Left colon (tissue), 2 donors: ENCODE data around the gene MFSD2A. TPM values are rescaled to one million over a fixed set of nuclear protein-coding genes. Genes with fewer than 3 reads are reported as not detected.
A peak's percentile ranks its signal among the peaks of the same experiment; 100 is the strongest.
"Not testable (repeated sequence)": the region's sequence is repeated elsewhere in the genome, so short reads cannot be mapped to it uniquely, and the experiment has no call there.

Experiments used
- ATAC-seq: fragments of 200-7000 bp; cut with Tn5 transposase; one replicate; pipeline ENCODE4 v1.9.1; 2020; ENCODE audit warnings: mild to moderate bottlenecking, moderate library complexity
- DNase-seq, 2 donors: peaks; one replicate each; pipeline ENCODE4 v3.0.0-alpha.2; 2020
- intact Hi-C, 2 donors: fragments of 100-400 bp; cut with DNase I in 1 of 2; cut with micrococcal nuclease in 1 of 2; formaldehyde crosslinking; loops; one replicate each; pipeline versions ENCODE4 v1.11.2 to v1.14.0; 2022; cut with DNase I, micrococcal nuclease
- long read RNA-seq: library from polyadenylated mRNA; unstranded; transcript quantifications from one replicate; pipeline ENCODE4 v2.0.0, GENCODE V29; 2021
- total RNA-seq, 2 donors: library from RNA; stranded (reverse); fragmentation: NEBNext Ultra II Directional; extraction: Animal tissue kit (Norgen Biotek cat#: 25700); gene quantifications; one replicate each; pipeline ENCODE4 v1.2.1, GENCODE V29; 2021
- donor health status: DM: no; HTN: no; CAD: no.
- donor health status: DM: yes; HTN: yes; CAD: no.

Gene MFSD2A
- total RNA-seq: 10 to 100 TPM; 27.9 to 35.7 TPM
- long read RNA-seq, transcript MFSD2A-202 (14 exons, 2,154 nt): major isoform, 43 of 86 reads
- long read RNA-seq, partial matches to known transcripts: 25 of 86 reads
- long read RNA-seq, other reads (novel, unspliced or antisense): 18 of 86 reads

DNA sequence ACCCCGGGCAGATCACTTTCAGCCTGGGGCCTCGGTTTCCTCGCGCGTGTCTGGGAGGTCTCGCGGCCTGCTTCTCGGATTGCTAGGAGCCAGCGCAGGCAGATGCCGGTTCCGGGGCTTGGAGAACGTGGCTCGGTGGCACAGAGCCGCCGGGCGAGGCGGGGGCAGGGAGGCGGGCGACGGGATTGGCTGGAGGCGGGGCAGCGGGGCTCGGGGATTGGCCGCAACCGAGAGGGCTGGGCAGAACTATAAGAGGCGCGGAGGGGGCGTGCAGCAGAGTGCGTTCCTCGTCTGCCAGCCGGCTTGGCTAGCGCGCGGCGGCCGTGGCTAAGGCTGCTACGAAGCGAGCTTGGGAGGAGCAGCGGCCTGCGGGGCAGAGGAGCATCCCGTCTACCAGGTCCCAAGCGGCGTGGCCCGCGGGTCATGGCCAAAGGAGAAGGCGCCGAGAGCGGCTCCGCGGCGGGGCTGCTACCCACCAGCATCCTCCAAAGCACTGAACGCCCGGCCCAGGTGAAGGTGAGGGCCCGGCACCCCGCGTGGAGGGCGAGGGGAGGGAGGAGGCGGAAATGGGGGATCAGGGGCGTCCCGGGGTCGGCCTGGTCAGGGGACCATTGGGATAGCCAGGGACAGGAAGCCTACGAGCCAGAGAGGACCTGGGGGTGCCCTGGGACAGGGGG, at the start of gene MFSD2A:
MFSD2A (plus strand) TSS at position 276 of the 677 bp plus-strand sequence; CDS start at position 424, 148 bp downstream.
- intact Hi-C loops: loop anchor here in 1 of 2 donors (10.0 kb wide), 1 partner anchor 140 kb away; no protein-coding TSS in a partner anchor
- DNase-seq (peak; percentile 95 to 96), ATAC-seq (peak; percentile 90)

- intact Hi-C loops: no loop called here
- DNase-seq (no peak), ATAC-seq (no peak)
These were observed 49.8 kb upstream of the MFSD2A start for GRCh38 chr1:39905172-39905571.

DNA sequence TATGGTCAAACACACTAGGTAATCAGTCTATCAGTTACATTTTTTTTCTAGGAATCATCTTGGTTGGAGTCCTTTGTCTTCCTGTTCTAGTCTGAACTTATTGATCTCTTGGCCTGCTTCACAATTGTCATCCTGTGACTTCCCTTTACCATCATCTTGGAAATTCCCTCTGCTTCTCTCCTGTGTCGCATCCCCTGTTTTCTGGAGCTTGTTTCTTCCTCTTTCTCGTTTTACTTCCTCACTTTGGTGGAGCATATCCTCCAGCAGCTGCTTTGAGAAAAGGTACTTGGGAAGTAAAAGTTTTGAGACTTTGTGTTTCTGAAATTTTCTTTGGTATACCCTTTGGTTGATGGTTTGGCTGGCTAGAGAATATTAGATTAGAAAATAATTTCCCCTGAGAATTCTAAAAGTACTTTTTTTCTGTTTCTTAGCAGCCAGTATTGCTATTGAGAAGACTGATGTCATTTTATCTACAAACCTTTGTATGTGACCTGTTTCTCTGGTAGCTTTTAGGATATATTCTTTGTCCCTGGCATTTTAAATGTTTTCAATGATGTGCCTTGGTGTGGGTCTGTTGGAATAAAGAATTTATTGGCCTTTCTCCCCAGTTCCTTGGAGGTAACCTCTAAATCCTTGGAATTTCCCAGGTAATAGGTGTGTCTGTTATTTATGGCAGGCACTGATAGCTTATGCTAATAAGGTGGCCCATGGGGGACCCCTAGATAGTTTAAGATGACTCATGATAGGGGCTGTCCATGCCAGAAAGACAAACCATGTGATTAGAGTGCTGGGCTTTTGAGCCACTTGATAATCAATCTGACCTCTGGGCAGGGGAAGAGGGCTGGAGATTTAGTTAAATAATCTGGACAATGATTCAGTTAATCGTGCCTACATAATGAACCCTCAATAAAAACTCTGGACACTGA, 47.2 kb upstream of the MFSD2A start:
- no peak for DNase-seq
- no peak for ATAC-seq
- intact Hi-C loops: no loop called here

DNA sequence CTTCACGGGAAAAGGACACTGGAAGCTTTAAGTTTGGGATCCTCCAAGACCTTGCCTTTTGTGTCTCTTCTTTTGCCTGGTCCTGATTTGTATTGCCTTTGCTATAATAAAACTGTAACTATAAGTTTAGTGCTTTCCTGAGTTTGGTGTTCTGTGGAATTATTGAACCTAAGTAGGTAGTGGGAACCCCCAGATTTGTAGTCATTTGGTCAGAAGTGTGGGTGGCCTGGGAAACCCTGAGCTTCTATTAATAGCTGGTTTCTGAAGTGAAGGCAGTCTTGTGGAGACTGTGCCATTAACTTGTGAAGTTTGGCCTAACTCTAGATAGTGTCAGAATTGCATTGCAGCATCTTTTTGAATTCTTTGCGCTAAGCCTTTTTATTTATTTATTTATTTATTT, 46.4 kb upstream of the MFSD2A start:
- DNase-seq (no peak), ATAC-seq (no peak)
- intact Hi-C loops: no loop called here

DNA sequence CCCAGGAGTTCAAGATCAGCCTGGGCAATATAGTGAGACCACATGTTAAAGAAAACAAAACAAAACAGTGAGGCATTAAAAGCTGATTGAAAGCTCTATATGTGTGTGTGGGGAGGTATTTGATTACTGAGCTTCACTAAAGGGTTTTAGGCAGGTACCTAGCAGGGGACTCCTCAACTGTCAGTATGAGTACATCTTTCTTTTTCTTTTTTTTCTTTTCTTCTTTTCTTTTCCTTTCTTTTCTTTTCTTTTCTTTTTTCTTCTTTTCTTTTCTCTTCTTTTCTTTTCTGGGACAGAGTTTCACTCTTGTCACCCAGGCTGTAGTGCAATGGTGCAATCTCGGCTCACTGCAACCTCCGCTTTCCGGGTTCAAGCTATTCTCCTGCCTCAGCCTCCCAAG, 44.7 kb upstream of the MFSD2A start:
- intact Hi-C loops: no loop called here
- ATAC-seq (no peak), DNase-seq (no peak)

DNA sequence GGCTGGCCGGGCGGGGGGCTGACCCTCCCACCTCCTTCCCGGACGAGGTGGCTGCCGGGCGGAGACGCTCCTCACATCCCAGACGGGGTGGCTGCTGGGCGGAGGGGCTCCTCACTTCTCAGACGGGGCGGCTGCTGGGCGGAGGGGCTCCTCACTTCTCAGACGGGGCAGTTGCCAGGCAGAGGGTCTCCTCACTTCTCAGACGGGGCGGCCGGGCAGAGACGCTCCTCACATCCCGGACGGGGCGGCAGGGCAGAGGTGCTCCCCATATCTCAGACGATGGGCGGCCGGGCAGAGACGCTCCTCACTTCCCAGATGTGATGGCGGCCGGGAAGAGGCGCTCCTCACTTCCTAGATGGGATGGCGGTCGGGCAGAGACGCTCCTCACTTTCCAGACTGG, 41.8 kb upstream of the MFSD2A start:
- ATAC-seq, intact Hi-C loops, DNase-seq: not testable (repeated sequence)

DNA sequence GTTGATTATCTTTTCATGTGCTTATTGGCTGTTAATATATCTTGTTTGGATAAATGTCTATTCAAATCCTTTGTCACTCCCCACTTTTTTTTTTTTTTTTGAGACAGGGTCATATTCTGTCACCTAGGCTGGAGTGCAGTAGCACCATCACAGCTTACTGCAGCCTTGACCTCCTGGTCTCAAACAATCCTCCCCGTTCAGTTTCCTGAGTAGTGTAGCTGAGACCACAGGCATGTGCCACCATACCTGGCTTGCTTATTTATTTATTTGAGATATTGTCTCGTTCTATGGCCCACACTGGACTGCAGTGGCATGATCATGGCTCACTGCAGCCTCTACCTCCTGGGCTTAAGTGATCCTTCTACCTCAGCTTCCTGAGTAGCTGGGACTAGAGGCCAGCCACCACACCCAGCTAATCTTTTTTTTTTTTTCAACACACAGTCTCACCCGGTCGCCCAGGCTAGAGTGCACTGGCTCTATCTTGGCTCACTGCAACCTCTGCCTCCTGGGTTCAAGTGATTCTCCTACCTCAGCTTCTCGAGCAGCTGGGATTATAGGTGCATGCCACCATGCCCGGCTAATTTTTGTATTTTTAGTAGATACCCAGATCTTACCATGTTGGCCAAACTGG, 39.3 kb upstream of the MFSD2A start:
- ATAC-seq: peak; percentile 59
- intact Hi-C loops: no loop called here
- no peak for DNase-seq

GRCh38 chr1:39917825-39918224, 37.1 kb upstream of the MFSD2A start:
- ATAC-seq: no peak
- intact Hi-C loops: no loop called here
- no peak for DNase-seq

DNA sequence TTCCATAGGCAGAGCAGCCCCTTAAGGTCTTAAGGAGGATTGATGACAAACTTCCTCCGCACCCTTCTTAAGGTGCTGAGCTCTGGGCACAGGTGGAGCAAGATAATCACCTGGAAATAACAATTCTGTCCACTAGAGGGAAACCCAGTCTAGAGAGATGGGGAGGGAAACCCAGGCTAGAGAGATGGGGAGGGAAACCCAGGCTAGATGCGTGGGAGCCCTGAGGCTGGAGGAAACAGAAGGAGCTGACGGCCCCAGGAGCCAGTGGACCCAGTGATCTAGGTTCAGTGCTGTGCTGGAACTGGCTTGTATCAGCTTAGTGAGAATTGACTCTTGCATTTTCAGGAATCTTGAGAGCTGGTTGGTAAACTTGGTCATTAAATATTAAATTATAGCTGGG, 35.4 kb upstream of the MFSD2A start:
- intact Hi-C loops: no loop called here
- peak; percentile 36 to 41 for DNase-seq
- peak; percentile 98 for ATAC-seq

DNA sequence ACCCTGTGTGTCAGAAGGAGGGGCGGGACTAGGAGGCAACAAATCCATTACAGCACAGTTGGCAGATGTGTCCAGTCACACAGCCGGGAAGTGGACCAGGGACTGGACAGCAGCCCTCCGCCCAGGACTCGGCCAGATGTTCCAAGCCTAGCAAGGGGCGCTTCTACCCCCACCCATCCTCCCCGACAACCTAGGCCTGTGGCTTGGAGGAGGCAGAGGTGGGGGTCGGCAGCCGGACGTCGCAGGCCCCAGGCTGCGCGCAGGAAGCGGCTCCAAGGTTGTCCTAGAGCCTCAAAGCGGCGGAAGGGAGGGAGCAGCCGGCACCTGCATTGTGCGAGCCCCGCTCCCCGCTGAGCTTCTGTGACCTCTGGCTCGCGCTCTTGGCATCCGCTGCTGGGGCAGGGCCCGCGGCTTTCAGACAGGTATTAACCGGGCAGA, 32.7 kb upstream of the MFSD2A start:
- DNase-seq (no peak), ATAC-seq (no peak)
- intact Hi-C loops: no loop called here

DNA sequence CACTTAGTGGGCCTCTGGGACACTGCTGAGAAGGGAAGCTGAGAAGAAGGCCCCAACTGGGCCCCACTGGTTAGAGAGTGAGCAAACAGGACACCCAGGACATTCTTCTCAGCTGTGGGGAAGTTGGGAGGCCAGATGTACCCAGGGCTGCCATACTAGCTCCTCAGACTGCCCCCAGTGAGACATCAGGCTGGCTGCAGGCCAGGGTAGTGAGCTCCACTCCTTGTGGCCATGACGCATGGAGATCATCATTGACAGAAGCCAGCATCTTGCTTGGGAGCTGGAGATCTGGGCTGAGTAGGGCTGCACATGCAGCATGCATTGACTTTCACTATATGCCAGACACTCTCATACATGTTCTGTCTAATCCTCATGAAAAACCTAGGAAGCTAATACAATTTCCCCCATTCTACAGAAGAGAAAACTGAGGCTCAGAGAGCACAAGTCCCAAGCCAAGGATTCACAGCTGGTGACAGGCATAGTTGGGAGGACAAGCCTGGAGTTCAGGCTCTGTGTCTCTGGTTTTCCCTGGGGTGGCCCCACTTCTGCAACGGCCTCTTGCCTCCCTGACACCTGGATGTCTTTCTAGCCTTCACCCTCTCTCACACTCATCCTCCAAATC, 29.1 kb upstream of the MFSD2A start:
- no peak for DNase-seq
- ATAC-seq: no peak
- intact Hi-C loops: no loop called here

DNA sequence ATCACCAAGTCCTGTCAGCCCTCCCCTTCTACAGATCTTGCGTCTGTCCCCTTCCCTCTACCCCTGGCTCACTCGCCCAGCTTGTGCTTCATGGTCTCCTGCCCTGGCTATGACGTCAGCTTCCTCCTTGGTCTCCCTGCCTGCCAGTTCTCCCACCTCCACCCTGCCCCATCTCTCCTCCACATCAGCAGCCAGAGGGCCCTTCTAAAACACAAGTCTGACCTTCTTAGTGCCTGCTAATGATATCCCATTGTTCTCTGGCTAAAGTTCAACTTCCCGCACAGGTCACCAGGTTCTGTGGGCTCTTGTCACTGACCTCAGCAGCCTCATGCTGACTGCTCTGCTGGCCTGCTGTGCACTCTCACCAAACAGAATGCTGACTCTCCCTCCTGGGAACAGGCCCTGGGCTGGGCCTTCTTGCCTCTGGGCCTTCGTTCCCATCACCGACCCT, 28.6 kb upstream of the MFSD2A start:
- ATAC-seq (peak; percentile 5), DNase-seq (no peak)
- intact Hi-C loops: no loop called here

- DNase-seq: no peak
- intact Hi-C loops: no loop called here
- no peak for ATAC-seq
These were observed 28.1 kb upstream of the MFSD2A start for GRCh38 chr1:39926820-39927219.

- DNase-seq: no peak
- ATAC-seq: peak; percentile 18
- intact Hi-C loops: no loop called here
These were observed 27.4 kb upstream of the MFSD2A start for GRCh38 chr1:39927538-39927937.

- intact Hi-C loops: no loop called here
- DNase-seq: peak in 1 of 2 donors; percentile 37
These were observed 25.9 kb upstream of the MFSD2A start for GRCh38 chr1:39928809-39929587.

GRCh38 chr1:39933956-39934941, 20.7 kb upstream of the MFSD2A start:
- intact Hi-C loops: no loop called here
- peak; percentile 94 for ATAC-seq

More at GRCh38 chr1:39928809-39929587, 25.9 kb upstream of the MFSD2A start:
- peak; percentile 90 for ATAC-seq

More at GRCh38 chr1:39933956-39934941, 20.7 kb upstream of the MFSD2A start:
- DNase-seq: peak; percentile 79 to 95
